H1 (cell line): ENCODE measurements around the gene SPTBN1. TPM values are rescaled to one million over a fixed set of nuclear protein-coding genes. Genes with fewer than 3 reads are reported as not detected.

Experiments used
- CTCF ChIA-PET: fragments of 300-600 bp; sonication (Branson Sonifier 250); formaldehyde crosslinking; loops from one replicate; lab custom pipeline; 2021; ENCODE audit not compliant: partially characterized antibody; lab: Charles Lee
- POLR2A ChIA-PET: fragments of 300-600 bp; sonication (Branson Sonifier 250); formaldehyde crosslinking; loops from one replicate; lab custom pipeline; 2021; ENCODE audit warnings: inconsistent platforms; ENCODE audit not compliant: partially characterized antibody; lab: Charles Lee
- DNase-seq, 2 experiments: peaks; one replicate each; pipeline versions ENCODE4 v3.0.0 to v3.0.0-alpha.2; 2010 to 2022; ENCODE audit warnings: low spot score in 2 of 2, low read depth in 1 of 2, mixed read lengths in 1 of 2
- FAIRE-seq: peaks from 2 replicates; lab custom pipeline; 2011; peaks lifted over from hg19 to GRCh38; lab: Jason Lieb, UNC
- H2AFZ ChIP-seq: 2 replicates; pipeline ENCODE4 v1.8.1; 2012; ENCODE audit warnings: low read length, inconsistent platforms
- H2AK5ac ChIP-seq: 2 replicates; pipeline ENCODE4 v1.6.1; 2013; ENCODE audit warnings: low read depth, low read length
- H2BK120ac ChIP-seq: replicated peaks from 2 replicates; pipeline ENCODE3; 2013; ENCODE audit warnings: low read depth, low read length, inconsistent platforms
- H2BK12ac ChIP-seq: 2 replicates; pipeline ENCODE4 v1.6.1; 2013; ENCODE audit warnings: low read depth, low read length
- H2BK15ac ChIP-seq: 2 replicates; pipeline ENCODE4 v1.6.1; 2013; ENCODE audit warnings: low read length
- H2BK20ac ChIP-seq: 2 replicates; pipeline ENCODE4 v1.6.1; 2013; ENCODE audit warnings: low read length
- H2BK5ac ChIP-seq: 2 replicates; pipeline ENCODE4 v1.6.1; 2013; ENCODE audit warnings: low read depth, low read length
- H3K14ac ChIP-seq: 2 replicates; pipeline ENCODE4 v1.6.1; 2013; ENCODE audit warnings: inconsistent platforms; ENCODE audit not compliant: insufficient read length
- H3K18ac ChIP-seq: 2 replicates; pipeline ENCODE4 v1.6.1; 2013; ENCODE audit warnings: low read length; ENCODE audit errors: extremely low read depth
- H3K23ac ChIP-seq: 2 replicates; pipeline ENCODE4 v1.6.1; 2013; ENCODE audit warnings: inconsistent platforms; ENCODE audit not compliant: insufficient read length
- H3K23me2 ChIP-seq: 2 replicates; pipeline ENCODE4 v1.6.1; 2013; ENCODE audit warnings: low read depth, low read length
- H3K27ac ChIP-seq: 2 replicates; pipeline ENCODE4 v1.6.1; 2011; ENCODE audit warnings: low read depth, low read length, inconsistent platforms
- H3K27me3 ChIP-seq, 4 experiments: replicated peaks in 1 of 4; 1 replicate in 1 of 4; 2 replicates in 3 of 4; pipeline versions ENCODE4 v1.6.1 to v1.8.1; 2011 to 2013; ENCODE audit warnings: low read length in 3 of 4, mild to moderate bottlenecking in 3 of 4, inconsistent platforms in 2 of 4, mixed read lengths in 2 of 4, moderate library complexity in 1 of 4; ENCODE audit not compliant: control insufficient read depth in 3 of 4, insufficient read depth in 3 of 4; ENCODE audit errors: extremely low read depth in 1 of 4
- H3K36me3 ChIP-seq, 4 experiments: 2 replicates each; pipeline versions ENCODE4 v1.6.1 to v1.8.1; 2011 to 2013; ENCODE audit warnings: mild to moderate bottlenecking in 4 of 4, low read length in 3 of 4, moderate library complexity in 2 of 4, control low read depth in 1 of 4, inconsistent platforms in 1 of 4; ENCODE audit not compliant: insufficient read depth in 4 of 4, control insufficient read depth in 2 of 4
- H3K4ac ChIP-seq: replicated peaks from 2 replicates; pipeline ENCODE3; 2013; ENCODE audit warnings: low read length, low read depth, mixed read lengths, inconsistent platforms; ENCODE audit not compliant: insufficient read length
- H3K4me1 ChIP-seq, 4 experiments: replicated peaks in 1 of 4; 1 replicate in 1 of 4; 2 replicates in 3 of 4; pipeline versions ENCODE4 v1.6.1 to v1.8.1; 2011 to 2013; ENCODE audit warnings: low read length in 3 of 4, inconsistent platforms in 2 of 4, mixed read lengths in 1 of 4; ENCODE audit not compliant: insufficient read depth in 4 of 4, control insufficient read depth in 3 of 4
- H3K4me2 ChIP-seq, 2 experiments: 2 replicates each; pipeline versions ENCODE4 v1.6.1 to v1.8.1; 2011 to 2013; ENCODE audit warnings: low read depth in 2 of 2, low read length in 2 of 2, control low read depth in 1 of 2, inconsistent platforms in 1 of 2, mild to moderate bottlenecking in 1 of 2; ENCODE audit not compliant: insufficient read depth in 1 of 2
- H3K4me3 ChIP-seq, 4 experiments: fragments of 200-600, 300-600 bp in 1 of 4; sonication (generic), shearing (Covaris generic), sonication (Bioruptor Twin) in 1 of 4; 2 replicates each; pipeline versions ENCODE4 v1.5.1 to v1.8.1; 2011 to 2016; ENCODE audit warnings: low read length in 4 of 4, low read depth in 3 of 4, control low read depth in 2 of 4, inconsistent platforms in 2 of 4, mild to moderate bottlenecking in 2 of 4, mixed read lengths in 1 of 4, moderate library complexity in 1 of 4; ENCODE audit not compliant: insufficient read depth in 2 of 4; ENCODE audit errors: extremely low read depth in 1 of 4
- H3K56ac ChIP-seq: replicated peaks from 2 replicates; pipeline ENCODE3; 2013; ENCODE audit warnings: low read depth, mild to moderate bottlenecking, mixed read lengths, low read length, inconsistent platforms; ENCODE audit not compliant: insufficient read length
- H3K79me1 ChIP-seq: 2 replicates; pipeline ENCODE4 v1.6.1; 2013; ENCODE audit warnings: low read depth, low read length, control low read depth
- H3K79me2 ChIP-seq, 2 experiments: 2 replicates each; pipeline versions ENCODE4 v1.6.1 to v1.8.1; 2012 to 2013; ENCODE audit warnings: low read length in 2 of 2, mild to moderate bottlenecking in 2 of 2, inconsistent platforms in 1 of 2; ENCODE audit not compliant: insufficient read depth in 2 of 2, control insufficient read depth in 1 of 2
- H3K9ac ChIP-seq, 4 experiments: replicated peaks in 1 of 4; 1 replicate in 1 of 4; 2 replicates in 3 of 4; pipeline versions ENCODE4 v1.6.1 to v1.8.1; 2011 to 2013; ENCODE audit warnings: low read depth in 3 of 4, low read length in 3 of 4, control low read depth in 2 of 4, mild to moderate bottlenecking in 2 of 4, moderate library complexity in 2 of 4, inconsistent platforms in 1 of 4; ENCODE audit errors: extremely low read depth in 1 of 4
- H3K9me3 ChIP-seq, 2 experiments: 2 replicates each; pipeline versions ENCODE4 v1.6.1 to v1.8.1; 2012 to 2013; ENCODE audit warnings: mild to moderate bottlenecking in 2 of 2, moderate library complexity in 2 of 2, control low read depth in 1 of 2, inconsistent platforms in 1 of 2, low read depth in 1 of 2, low read length in 1 of 2, mixed read lengths in 1 of 2; ENCODE audit not compliant: insufficient read depth in 2 of 2
- H4K20me1 ChIP-seq, 2 experiments: replicated peaks in 1 of 2; 2 replicates each; pipeline versions ENCODE3 to v1.8.1; 2011 to 2013; ENCODE audit warnings: inconsistent platforms in 2 of 2, low read length in 2 of 2, mild to moderate bottlenecking in 1 of 2; ENCODE audit not compliant: insufficient read depth in 2 of 2, control insufficient read depth in 1 of 2
- H4K5ac ChIP-seq: 2 replicates; pipeline ENCODE4 v1.6.1; 2013; ENCODE audit warnings: low read length, low read depth, mixed read lengths, inconsistent platforms; ENCODE audit not compliant: insufficient read length
- H4K8ac ChIP-seq: 2 replicates; pipeline ENCODE4 v1.8.0; 2013; ENCODE audit warnings: mild to moderate bottlenecking, moderate library complexity, low read length, inconsistent platforms; ENCODE audit not compliant: insufficient read depth; ENCODE audit errors: extremely low read depth
- H4K91ac ChIP-seq: replicated peaks from 2 replicates; pipeline ENCODE3; 2013; ENCODE audit warnings: low read length, mixed read lengths, inconsistent platforms; ENCODE audit not compliant: insufficient read length
- CBX8 ChIP-seq: fragments of 300-800, 300-1000 bp; sonication (generic); IDR thresholded peaks from 2 replicates; pipeline ENCODE4 v1.7.1; 2016; ENCODE audit warnings: low read depth, low read length, borderline replicate concordance
- CTBP2 ChIP-seq: IDR thresholded peaks from 2 replicates; pipeline ENCODE4 v1.7.0; 2011; ENCODE audit warnings: borderline replicate concordance, mild to moderate bottlenecking, moderate library complexity, mixed read lengths, low read length; ENCODE audit not compliant: insufficient read depth, insufficient read length
- CTCF ChIP-seq, 3 experiments: IDR thresholded peaks; 1 replicate in 2 of 3; 2 replicates in 1 of 3; pipeline versions ENCODE4 v1.5.1 to v1.6.1; 2011; ENCODE audit warnings: low read length in 3 of 3, mild to moderate bottlenecking in 3 of 3, inconsistent platforms in 2 of 3, low read depth in 1 of 3, moderate library complexity in 1 of 3; ENCODE audit not compliant: insufficient read depth in 1 of 3; ENCODE audit errors: control extremely low read depth in 1 of 3
- FOSL1 ChIP-seq: IDR thresholded peaks from 2 replicates; pipeline ENCODE4 v1.6.1; 2011; ENCODE audit warnings: mild to moderate bottlenecking, low read depth, low read length, moderate library complexity; ENCODE audit not compliant: insufficient read depth
- JUND ChIP-seq: IDR thresholded peaks from 2 replicates; pipeline ENCODE4 v1.6.1; 2011; ENCODE audit warnings: mild to moderate bottlenecking, improper control_type of control experiment, low read length
- PHF8 ChIP-seq: fragments of 200-600 bp; sonication (generic); conservative IDR thresholded peaks from 2 replicates; pipeline ENCODE4 v1.7.1; 2012; ENCODE audit warnings: low read depth, mild to moderate bottlenecking, inconsistent platforms, low read length, moderate library complexity
- SP4 ChIP-seq: IDR thresholded peaks from 2 replicates; pipeline ENCODE4 v1.6.1; 2012; ENCODE audit warnings: low read length, inconsistent platforms
- SUZ12 ChIP-seq: fragments of 200-600 bp; sonication (generic); IDR thresholded peaks from 2 replicates; pipeline ENCODE4 v1.6.1; 2012; ENCODE audit warnings: mild to moderate bottlenecking, inconsistent platforms, low read length, moderate library complexity, mixed read lengths
- WGBS, 2 experiments: shearing (Covaris generic) in 1 of 2; methylation state at CpG; one replicate each; pipeline versions ENCODE4 v1.1.6 to v1.1.7; 2013 to 2015; ENCODE audit warnings: low lambda C conversion rate in 2 of 2, mixed read lengths in 2 of 2, inconsistent platforms in 1 of 2, low coverage in 1 of 2, missing lambda C conversion rate in 1 of 2; ENCODE audit not compliant: insufficient replicate concordance in 2 of 2, insufficient coverage in 1 of 2, insufficient read length in 1 of 2; ENCODE audit errors: extremely low coverage in 1 of 2, missing lambda C conversion rate in 1 of 2; 5-methylcytosine and 5-hydroxymethylcytosine counted together
- polyA plus RNA-seq, 7 experiments: library from polyadenylated mRNA; depleted of rRNA in 3 of 7; stranded (reverse) in 5 of 7; unstranded in 2 of 7; fragments of >200 nt in 5 of 7; fragments of 200-250 nt in 2 of 7; gene quantifications; 1 replicate in 5 of 7; 2 replicates in 1 of 7; 4 replicates in 1 of 7; pipeline versions ENCODE4 v1.2.1 to v1.2.3, GENCODE V29; 2011 to 2013; ENCODE audit warnings: missing spikeins in 2 of 7, mixed read lengths in 2 of 7
- total RNA-seq: library from RNA; stranded (reverse); fragmentation: NEBNext Ultra II Directional; extraction: Animal tissue kit (Norgen Biotek cat#: 25700); gene quantifications from 2 replicates; pipeline ENCODE4 v1.2.1, GENCODE V29; 2021
- TF ChIP-seq, protein P1 (sequence below): IDR thresholded peaks from 2 replicates; pipeline ENCODE4 v1.6.1; 2011; ENCODE audit warnings: low read depth, mild to moderate bottlenecking, low read length; ENCODE audit not compliant: insufficient read depth
- TF ChIP-seq, protein P2 (sequence below): IDR thresholded peaks from 2 replicates; pipeline ENCODE4 v1.6.1; 2012; ENCODE audit warnings: inconsistent platforms

SPTBN1 gene
- total and polyA plus RNA-seq, 2 of the 8 experiments (the other 6 are each of a cell fraction or from before 2014, with no cell fraction given) = 31.8 to 180 TPM

GRCh38 chr2:54512183-54512582 lies 56.1 kb downstream of the SPTBN1 start:
- H3K79me2 ChIP-seq = peaks cover 0 to 2% of the 10 kb centered on the region in 2 experiments; a peak in 1 of 4 replicates
- H2BK120ac ChIP-seq = no peak overlapping the region
- H4K5ac ChIP-seq = no peak overlapping the region
- peaks cover 0 to 9% (median 2%) of the 10 kb centered on the region in 4 experiments; a peak in 4 of 7 replicates for H3K4me1 ChIP-seq
- ChIA-PET POLR2A (interaction anchor here (1.4 kb wide), 1 partner anchor 46 kb away, joined by 3 read pairs; no protein-coding TSS in a partner anchor), CTCF (interaction anchor here (1.1 to 3.3 kb wide), 6 partner anchors 8 to 405 kb away, joined by 3 to 10 read pairs (median 6); no protein-coding TSS in a partner anchor)
- no peaks in the 10 kb centered on the region for H3K9me3 ChIP-seq
- H3K18ac ChIP-seq = no peak overlapping the region
- H3K79me1 ChIP-seq = no peaks in the 10 kb centered on the region; the same call in 1 of the 2 replicates
- no peak overlapping the region for H2AFZ ChIP-seq
- no peak overlapping the region for H2BK12ac ChIP-seq
- H2AK5ac ChIP-seq = no peak overlapping the region
- no peak overlapping the region for H4K91ac ChIP-seq
- H4K8ac ChIP-seq = no peak overlapping the region
- WGBS, 2 experiments = 93% methylated on average over 3 of the region's 3 CpGs; no CpG with 5 or more reads in 1 of the 2 experiments
- H3K14ac ChIP-seq = no peak overlapping the region
- H3K27ac ChIP-seq = no peak overlapping the region
- DNase-seq = no peak
- H2BK5ac ChIP-seq = no peak overlapping the region
- no peak overlapping the region for H3K56ac ChIP-seq
- no peak overlapping the region for H3K23ac ChIP-seq
- H3K4ac ChIP-seq = no peak overlapping the region
- no peaks in the 10 kb centered on the region for H3K27me3 ChIP-seq
- H3K23me2 ChIP-seq = no peaks in the 10 kb centered on the region
- H3K9ac ChIP-seq = no peak overlapping the region
- FAIRE-seq = no peak
- H2BK20ac ChIP-seq = no peak overlapping the region
- no peaks in the 10 kb centered on the region for H4K20me1 ChIP-seq
- H2BK15ac ChIP-seq = no peak overlapping the region
- H3K4me2 ChIP-seq = no peak overlapping the region
- no peaks in the 10 kb centered on the region for H3K36me3 ChIP-seq
- H3K4me3 ChIP-seq = no peak overlapping the region
- TF ChIP-seq SP4 (no peak), JUND (no peak), CTCF (IDR thresholded peaks at IDR 0.05; ENCODE audit: control extremely low read depth in 1 of 3, insufficient read depth in 1 of 3, low read depth in 1 of 3, low read length in 3 of 3) (no peak), SUZ12 (no peak), CBX8 (no peak), FOSL1 (no peak), PHF8 (no peak), CTBP2 (no peak)
- TF ChIP-seq, protein P1, sequence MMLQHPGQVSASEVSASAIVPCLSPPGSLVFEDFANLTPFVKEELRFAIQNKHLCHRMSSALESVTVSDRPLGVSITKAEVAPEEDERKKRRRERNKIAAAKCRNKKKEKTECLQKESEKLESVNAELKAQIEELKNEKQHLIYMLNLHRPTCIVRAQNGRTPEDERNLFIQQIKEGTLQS = no peak
- TF ChIP-seq, protein P2, sequence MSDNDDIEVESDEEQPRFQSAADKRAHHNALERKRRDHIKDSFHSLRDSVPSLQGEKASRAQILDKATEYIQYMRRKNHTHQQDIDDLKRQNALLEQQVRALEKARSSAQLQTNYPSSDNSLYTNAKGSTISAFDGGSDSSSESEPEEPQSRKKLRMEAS = no peak
